ENCODE results near the gene METTL4.

Gene METTL4, protein sequence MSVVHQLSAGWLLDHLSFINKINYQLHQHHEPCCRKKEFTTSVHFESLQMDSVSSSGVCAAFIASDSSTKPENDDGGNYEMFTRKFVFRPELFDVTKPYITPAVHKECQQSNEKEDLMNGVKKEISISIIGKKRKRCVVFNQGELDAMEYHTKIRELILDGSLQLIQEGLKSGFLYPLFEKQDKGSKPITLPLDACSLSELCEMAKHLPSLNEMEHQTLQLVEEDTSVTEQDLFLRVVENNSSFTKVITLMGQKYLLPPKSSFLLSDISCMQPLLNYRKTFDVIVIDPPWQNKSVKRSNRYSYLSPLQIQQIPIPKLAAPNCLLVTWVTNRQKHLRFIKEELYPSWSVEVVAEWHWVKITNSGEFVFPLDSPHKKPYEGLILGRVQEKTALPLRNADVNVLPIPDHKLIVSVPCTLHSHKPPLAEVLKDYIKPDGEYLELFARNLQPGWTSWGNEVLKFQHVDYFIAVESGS

GRCh38 chr18:2571200-2572170, at the start of gene METTL4, which contains the start of gene NDC80:
Gene METTL4 (minus strand): TSS chr18:2571505. CDS start chr18:2567216, 4,289 bp downstream.
Gene NDC80 (plus strand): TSS chr18:2571557. CDS start chr18:2572986, 1,429 bp downstream.
- Mint-ChIP-seq H3K36me3 (ENCODE audit: low read depth) (peaks cover 67% of the 10 kb centered on the region), H3K27ac (peak within 1 kb of the TSS; percentile 98)
- peak; percentile 91 for DNase-seq

DNA sequence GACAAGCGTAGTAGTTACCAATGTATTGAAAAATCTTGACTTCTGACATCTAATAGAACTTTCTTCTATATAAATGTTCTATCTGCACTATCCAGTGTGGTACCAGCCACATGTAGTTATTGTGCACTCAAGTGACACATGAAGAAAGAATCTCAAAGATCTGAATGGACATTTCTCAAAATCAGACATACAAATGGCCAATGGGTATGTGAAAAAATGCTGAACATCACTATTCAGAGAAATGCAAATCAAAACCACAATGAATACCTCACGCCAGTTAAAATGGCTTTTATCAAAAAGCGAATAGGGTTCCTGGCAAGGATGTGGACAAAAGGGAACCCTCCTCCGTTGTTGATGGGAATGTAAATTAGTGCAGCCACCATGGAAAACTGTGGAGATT, 46.7 kb upstream of the METTL4 start:
- Mint-ChIP-seq H3K4me1 (ENCODE audit: low read depth) (peaks cover 5% of the 10 kb centered on the region), H3K4me3 (no peak overlapping the region), H3K27ac (no peak overlapping the region), H3K27me3 (no peaks in the 10 kb centered on the region), H3K36me3 (ENCODE audit: low read depth) (peaks cover 45% of the 10 kb centered on the region), H3K9me3 (no peaks in the 10 kb centered on the region)
- DNase-seq: no peak

More at GRCh38 chr18:2571200-2572170, at the start of gene METTL4, which contains the start of gene NDC80:
- Mint-ChIP-seq H3K9me3 (no peaks in the 10 kb centered on the region), H3K4me3 (peak within 1 kb of the TSS; percentile 96), H3K27me3 (no peaks in the 10 kb centered on the region), H3K4me1 (ENCODE audit: low read depth) (peaks cover 57% of the 10 kb centered on the region)

DNA sequence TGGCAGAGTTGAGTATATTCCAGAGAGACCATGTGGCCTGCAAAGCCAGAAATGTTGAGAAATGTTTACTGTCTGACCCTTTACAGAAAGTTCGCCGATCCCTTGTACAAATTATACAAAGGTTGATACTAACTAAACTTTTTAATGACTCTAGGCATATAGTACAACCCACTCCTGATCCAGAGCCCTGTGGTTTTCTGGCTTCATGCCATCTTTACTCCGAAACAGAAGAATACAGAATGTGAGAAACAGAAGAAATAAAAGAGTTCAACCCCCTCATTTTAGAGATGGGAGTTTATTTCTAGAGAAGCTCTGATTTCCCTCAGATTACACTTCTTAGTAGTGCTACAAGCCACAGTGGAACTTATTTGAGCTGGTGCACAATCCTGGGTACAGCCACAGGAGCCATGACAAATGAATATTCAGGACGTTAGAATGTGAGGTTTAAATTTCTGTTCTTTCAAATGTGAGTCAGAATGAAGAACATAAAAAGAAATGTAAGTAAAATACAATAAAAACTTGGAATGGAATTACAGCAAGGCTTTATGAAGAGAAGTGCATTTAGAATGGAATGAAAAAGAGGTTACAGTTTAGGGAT, 46.2 kb upstream of the METTL4 start:
- Mint-ChIP-seq H3K9me3 (no peaks in the 10 kb centered on the region), H3K4me3 (no peak overlapping the region), H3K27me3 (no peaks in the 10 kb centered on the region), H3K4me1 (ENCODE audit: low read depth) (peaks cover 5% of the 10 kb centered on the region), H3K36me3 (ENCODE audit: low read depth) (peaks cover 50% of the 10 kb centered on the region), H3K27ac (no peak overlapping the region)
- DNase-seq: no peak

- Mint-ChIP-seq H3K36me3 (ENCODE audit: low read depth) (peaks cover 88% of the 10 kb centered on the region), H3K27me3 (no peaks in the 10 kb centered on the region), H3K9me3 (no peaks in the 10 kb centered on the region), H3K27ac (no peak overlapping the region), H3K4me3 (no peak overlapping the region), H3K4me1 (ENCODE audit: low read depth) (peaks cover 19% of the 10 kb centered on the region)
- no peak for DNase-seq
Observed at GRCh38 chr18:2612996-2613395, 41.7 kb upstream of the METTL4 start.

GRCh38 chr18:2610549-2610948, 39.2 kb upstream of the METTL4 start:
- no peak for DNase-seq
- peaks cover 82% of the 10 kb centered on the region for H3K36me3 Mint-ChIP-seq (ENCODE audit: low read depth)

GRCh38 chr18:2609604-2610003, 38.3 kb upstream of the METTL4 start:
- peak overlapping the region; percentile 34 for H3K27ac Mint-ChIP-seq
- H3K4me1 Mint-ChIP-seq (ENCODE audit: low read depth): peaks cover 37% of the 10 kb centered on the region
- DNase-seq: no peak
- no peaks in the 10 kb centered on the region for H3K27me3 Mint-ChIP-seq
- H3K9me3 Mint-ChIP-seq: no peaks in the 10 kb centered on the region
- peaks cover 82% of the 10 kb centered on the region for H3K36me3 Mint-ChIP-seq (ENCODE audit: low read depth)
- no peak overlapping the region for H3K4me3 Mint-ChIP-seq

More at GRCh38 chr18:2610549-2610948, 39.2 kb upstream of the METTL4 start:
- Mint-ChIP-seq H3K27ac (no peak overlapping the region), H3K27me3 (no peaks in the 10 kb centered on the region), H3K4me3 (no peak overlapping the region), H3K4me1 (ENCODE audit: low read depth) (peaks cover 28% of the 10 kb centered on the region), H3K9me3 (no peaks in the 10 kb centered on the region)

GRCh38 chr18:2606335-2606734, 35.0 kb upstream of the METTL4 start:
- Mint-ChIP-seq H3K9me3 (no peaks in the 10 kb centered on the region), H3K36me3 (ENCODE audit: low read depth) (peaks cover 84% of the 10 kb centered on the region), H3K4me1 (ENCODE audit: low read depth) (peaks cover 56% of the 10 kb centered on the region), H3K4me3 (peak overlapping the region; percentile 44), H3K27me3 (no peaks in the 10 kb centered on the region), H3K27ac (peak overlapping the region; percentile 89)
- DNase-seq: no peak

- H3K4me3 Mint-ChIP-seq: no peak overlapping the region
- DNase-seq: no peak
- no peaks in the 10 kb centered on the region for H3K9me3 Mint-ChIP-seq
- peaks cover 86% of the 10 kb centered on the region for H3K36me3 Mint-ChIP-seq (ENCODE audit: low read depth)
- H3K4me1 Mint-ChIP-seq (ENCODE audit: low read depth): peaks cover 48% of the 10 kb centered on the region
- no peaks in the 10 kb centered on the region for H3K27me3 Mint-ChIP-seq
- H3K27ac Mint-ChIP-seq: no peak overlapping the region
Observed at GRCh38 chr18:2602844-2603243, 31.5 kb upstream of the METTL4 start.

DNA sequence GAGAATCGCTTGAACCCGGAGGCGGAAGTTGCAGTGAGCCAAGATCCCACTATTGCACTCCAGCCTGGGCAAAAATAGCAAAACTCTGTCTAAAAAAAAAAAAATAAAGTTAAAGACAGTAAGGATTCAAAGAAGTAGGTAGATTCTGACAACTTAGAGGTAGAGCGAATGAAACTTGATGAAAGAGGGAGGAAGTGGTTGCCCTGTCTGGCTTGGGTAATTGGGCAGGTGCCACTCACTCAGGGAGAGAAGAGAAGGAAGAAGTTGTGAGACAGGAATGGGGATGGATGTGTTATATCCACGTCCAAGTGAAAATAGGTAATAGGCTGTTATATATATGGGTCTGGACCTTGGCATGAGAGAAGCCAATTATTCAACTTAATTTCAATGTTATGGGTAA, 26.3 kb upstream of the METTL4 start:
- H3K4me1 Mint-ChIP-seq (ENCODE audit: low read depth): peaks cover 36% of the 10 kb centered on the region
- no peak overlapping the region for H3K4me3 Mint-ChIP-seq
- no peak overlapping the region for H3K27ac Mint-ChIP-seq
- H3K36me3 Mint-ChIP-seq (ENCODE audit: low read depth): peaks cover 85% of the 10 kb centered on the region
- peaks cover 3% of the 10 kb centered on the region for H3K9me3 Mint-ChIP-seq
- DNase-seq: no peak
- H3K27me3 Mint-ChIP-seq: no peaks in the 10 kb centered on the region

- Mint-ChIP-seq H3K27ac (peak overlapping the region; percentile 69), H3K36me3 (ENCODE audit: low read depth) (peaks cover 92% of the 10 kb centered on the region), H3K4me1 (ENCODE audit: low read depth) (peaks cover 52% of the 10 kb centered on the region), H3K4me3 (peak overlapping the region; percentile 3), H3K9me3 (no peaks in the 10 kb centered on the region), H3K27me3 (no peaks in the 10 kb centered on the region)
- no peak for DNase-seq
Observed at GRCh38 chr18:2590303-2590702, 19.0 kb upstream of the METTL4 start.

DNA sequence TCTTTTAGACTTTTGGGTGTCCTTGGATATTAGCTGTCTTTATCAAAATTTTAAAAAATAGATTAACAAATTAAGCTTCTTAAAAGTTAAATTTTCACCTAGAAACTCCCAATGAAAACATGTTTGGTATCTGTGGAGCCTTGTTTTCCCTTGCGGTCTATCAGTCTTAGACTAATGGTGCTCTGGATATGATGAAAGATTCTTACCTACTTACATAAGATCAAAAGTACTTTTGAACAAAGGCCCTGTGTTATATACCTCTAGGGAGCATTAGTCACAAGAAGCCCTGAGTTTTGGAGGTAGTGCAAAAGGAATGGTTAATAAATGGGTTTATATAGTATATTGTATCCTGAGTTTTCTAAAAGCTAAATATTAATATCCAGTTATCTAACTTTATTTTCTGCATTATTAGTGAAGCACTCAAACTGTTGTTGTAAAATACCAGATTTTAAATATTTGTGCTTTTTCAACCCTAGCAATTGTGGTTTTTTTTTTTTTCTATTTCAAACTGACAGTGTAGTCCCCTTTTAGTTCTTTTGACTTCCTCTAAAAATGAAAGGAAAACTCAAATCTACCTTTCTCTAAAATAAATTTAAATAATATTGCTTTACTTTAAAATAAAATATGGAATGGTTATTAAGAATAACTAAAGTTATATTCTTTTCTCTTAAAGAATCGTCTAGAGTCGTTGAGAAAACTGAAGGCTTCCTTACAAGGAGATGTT, 18.2 kb upstream of the METTL4 start:
- Mint-ChIP-seq H3K36me3 (ENCODE audit: low read depth) (peaks cover 93% of the 10 kb centered on the region), H3K4me3 (no peak overlapping the region), H3K4me1 (ENCODE audit: low read depth) (peaks cover 47% of the 10 kb centered on the region), H3K27me3 (no peaks in the 10 kb centered on the region), H3K27ac (peak overlapping the region; percentile 88), H3K9me3 (no peaks in the 10 kb centered on the region)
- no peak for DNase-seq

DNA sequence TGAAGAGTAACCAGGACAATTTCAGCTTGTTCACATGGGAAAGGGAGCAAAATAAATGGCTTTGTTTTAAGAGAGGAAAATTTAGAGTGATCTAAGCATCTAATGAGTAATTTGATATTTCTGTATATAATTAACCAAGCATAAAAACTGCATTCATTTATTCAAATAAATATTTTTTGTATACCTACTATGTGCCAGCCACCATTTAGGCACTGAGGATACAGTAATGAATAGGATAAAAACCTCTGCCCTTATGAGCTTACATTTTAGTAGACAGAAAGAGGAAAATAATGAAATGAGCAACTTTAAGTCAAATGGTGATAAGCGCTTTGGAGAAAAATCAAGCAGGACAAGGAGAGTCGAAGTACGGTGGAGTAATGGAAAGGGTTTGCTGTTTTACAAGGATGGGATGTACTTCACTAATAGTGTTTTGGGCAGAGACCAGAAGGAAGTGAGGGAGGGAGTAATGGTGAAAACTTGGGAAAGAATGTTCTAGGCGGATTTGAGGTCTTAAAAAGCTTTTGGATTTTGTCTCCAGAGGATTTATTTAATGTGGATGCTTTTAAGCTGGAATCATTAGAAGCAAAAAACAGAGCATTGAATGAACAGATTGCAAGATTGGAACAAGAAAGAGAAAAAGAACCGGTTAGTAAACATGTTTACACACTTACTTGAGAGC, 17.5 kb upstream of the METTL4 start:
- no peak for DNase-seq
- Mint-ChIP-seq H3K4me1 (ENCODE audit: low read depth) (peaks cover 42% of the 10 kb centered on the region), H3K27ac (peak overlapping the region; percentile 88), H3K27me3 (no peaks in the 10 kb centered on the region), H3K9me3 (no peaks in the 10 kb centered on the region), H3K4me3 (no peak overlapping the region), H3K36me3 (ENCODE audit: low read depth) (peaks cover 88% of the 10 kb centered on the region)

DNA sequence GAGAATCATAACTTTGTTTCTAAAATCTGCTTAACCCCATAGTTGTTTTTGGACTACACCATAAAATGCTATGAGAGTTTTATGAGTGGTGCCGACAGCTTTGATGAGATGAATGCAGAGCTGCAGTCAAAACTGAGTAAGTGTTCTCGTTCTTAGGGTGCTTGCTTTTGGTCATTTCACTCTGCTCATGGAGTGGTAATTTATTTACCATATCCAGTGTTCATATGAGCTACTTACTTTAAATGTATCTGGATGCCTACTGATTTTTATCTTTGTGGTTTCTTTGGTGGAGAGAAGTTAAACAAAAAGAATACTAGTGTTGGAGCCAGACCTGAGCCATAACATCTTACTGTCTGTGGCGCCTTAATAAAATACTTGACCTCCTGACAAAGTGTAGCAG, 16.5 kb upstream of the METTL4 start:
- H3K27me3 Mint-ChIP-seq: no peaks in the 10 kb centered on the region
- H3K9me3 Mint-ChIP-seq: no peaks in the 10 kb centered on the region
- peaks cover 41% of the 10 kb centered on the region for H3K4me1 Mint-ChIP-seq (ENCODE audit: low read depth)
- H3K4me3 Mint-ChIP-seq: no peak overlapping the region
- no peak for DNase-seq
- peak overlapping the region; percentile 78 for H3K27ac Mint-ChIP-seq
- H3K36me3 Mint-ChIP-seq (ENCODE audit: low read depth): peaks cover 88% of the 10 kb centered on the region

Data from activated T-cell treated with anti-CD3 and anti-CD28 coated beads, Interleukin-2, amount 50 U/mL, for 24 hours (primary cell).